Panc1 (cell line): ENCODE data around the gene PLEKHA7.

Experiments used
- POLR2AphosphoS5 ChIP-seq: IDR thresholded peaks from 2 replicates; pipeline ENCODE4 v1.6.1; 2012; ENCODE audit warnings: mild to moderate bottlenecking, low read depth, low read length, moderate library complexity
- TF ChIP-seq, protein P1 (sequence below): fragments of 450-650 bp; IDR thresholded peaks from 2 replicates; pipeline ENCODE4 v1.5.1; 2017; ENCODE audit warnings: mild to moderate bottlenecking
- TF ChIP-seq, protein P2 (sequence below), 2 experiments: IDR thresholded peaks; 2 replicates each; pipeline ENCODE4 v1.6.1; 2011 to 2012; ENCODE audit warnings: low read depth in 2 of 2, control low read depth in 1 of 2, low read length in 1 of 2, mild to moderate bottlenecking in 1 of 2, moderate library complexity in 1 of 2; ENCODE audit not compliant: insufficient read depth in 1 of 2

DNA sequence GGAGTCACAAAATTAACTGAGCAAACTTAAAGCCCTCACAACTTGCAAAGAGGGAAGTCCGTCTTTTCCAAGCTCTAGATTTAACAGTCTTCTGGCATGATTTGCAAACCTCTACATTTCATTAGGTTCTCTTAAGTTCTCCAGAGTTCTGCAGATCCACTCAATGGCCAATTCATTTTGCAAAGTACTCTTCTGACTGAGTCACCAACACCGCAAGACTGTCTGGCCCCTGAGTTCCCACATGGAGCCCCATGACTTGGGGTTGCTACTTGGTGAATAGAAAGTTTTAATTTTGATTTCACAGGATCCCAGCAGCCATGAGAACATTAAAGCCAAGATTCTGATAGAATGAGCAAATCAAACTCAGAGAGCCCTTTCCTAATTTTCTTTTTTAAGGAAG, 134.5 kb downstream of the PLEKHA7 start:
- TF ChIP-seq, protein P1, sequence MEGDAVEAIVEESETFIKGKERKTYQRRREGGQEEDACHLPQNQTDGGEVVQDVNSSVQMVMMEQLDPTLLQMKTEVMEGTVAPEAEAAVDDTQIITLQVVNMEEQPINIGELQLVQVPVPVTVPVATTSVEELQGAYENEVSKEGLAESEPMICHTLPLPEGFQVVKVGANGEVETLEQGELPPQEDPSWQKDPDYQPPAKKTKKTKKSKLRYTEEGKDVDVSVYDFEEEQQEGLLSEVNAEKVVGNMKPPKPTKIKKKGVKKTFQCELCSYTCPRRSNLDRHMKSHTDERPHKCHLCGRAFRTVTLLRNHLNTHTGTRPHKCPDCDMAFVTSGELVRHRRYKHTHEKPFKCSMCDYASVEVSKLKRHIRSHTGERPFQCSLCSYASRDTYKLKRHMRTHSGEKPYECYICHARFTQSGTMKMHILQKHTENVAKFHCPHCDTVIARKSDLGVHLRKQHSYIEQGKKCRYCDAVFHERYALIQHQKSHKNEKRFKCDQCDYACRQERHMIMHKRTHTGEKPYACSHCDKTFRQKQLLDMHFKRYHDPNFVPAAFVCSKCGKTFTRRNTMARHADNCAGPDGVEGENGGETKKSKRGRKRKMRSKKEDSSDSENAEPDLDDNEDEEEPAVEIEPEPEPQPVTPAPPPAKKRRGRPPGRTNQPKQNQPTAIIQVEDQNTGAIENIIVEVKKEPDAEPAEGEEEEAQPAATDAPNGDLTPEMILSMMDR: no peak
- TF ChIP-seq POLR2AphosphoS5: no peak
- TF ChIP-seq, protein P2, sequence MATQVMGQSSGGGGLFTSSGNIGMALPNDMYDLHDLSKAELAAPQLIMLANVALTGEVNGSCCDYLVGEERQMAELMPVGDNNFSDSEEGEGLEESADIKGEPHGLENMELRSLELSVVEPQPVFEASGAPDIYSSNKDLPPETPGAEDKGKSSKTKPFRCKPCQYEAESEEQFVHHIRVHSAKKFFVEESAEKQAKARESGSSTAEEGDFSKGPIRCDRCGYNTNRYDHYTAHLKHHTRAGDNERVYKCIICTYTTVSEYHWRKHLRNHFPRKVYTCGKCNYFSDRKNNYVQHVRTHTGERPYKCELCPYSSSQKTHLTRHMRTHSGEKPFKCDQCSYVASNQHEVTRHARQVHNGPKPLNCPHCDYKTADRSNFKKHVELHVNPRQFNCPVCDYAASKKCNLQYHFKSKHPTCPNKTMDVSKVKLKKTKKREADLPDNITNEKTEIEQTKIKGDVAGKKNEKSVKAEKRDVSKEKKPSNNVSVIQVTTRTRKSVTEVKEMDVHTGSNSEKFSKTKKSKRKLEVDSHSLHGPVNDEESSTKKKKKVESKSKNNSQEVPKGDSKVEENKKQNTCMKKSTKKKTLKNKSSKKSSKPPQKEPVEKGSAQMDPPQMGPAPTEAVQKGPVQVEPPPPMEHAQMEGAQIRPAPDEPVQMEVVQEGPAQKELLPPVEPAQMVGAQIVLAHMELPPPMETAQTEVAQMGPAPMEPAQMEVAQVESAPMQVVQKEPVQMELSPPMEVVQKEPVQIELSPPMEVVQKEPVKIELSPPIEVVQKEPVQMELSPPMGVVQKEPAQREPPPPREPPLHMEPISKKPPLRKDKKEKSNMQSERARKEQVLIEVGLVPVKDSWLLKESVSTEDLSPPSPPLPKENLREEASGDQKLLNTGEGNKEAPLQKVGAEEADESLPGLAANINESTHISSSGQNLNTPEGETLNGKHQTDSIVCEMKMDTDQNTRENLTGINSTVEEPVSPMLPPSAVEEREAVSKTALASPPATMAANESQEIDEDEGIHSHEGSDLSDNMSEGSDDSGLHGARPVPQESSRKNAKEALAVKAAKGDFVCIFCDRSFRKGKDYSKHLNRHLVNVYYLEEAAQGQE (IDR thresholded peaks at IDR 0.05; ENCODE audit: insufficient read depth in 1 of 2, low read depth in 2 of 2, low read length in 1 of 2): no peak
